Panc1 (cell line): ENCODE results near the gene CCDC197. TPM values are rescaled to one million over a fixed set of nuclear protein-coding genes. Genes with fewer than 3 reads are reported as not detected.

Source experiments
- ATAC-seq: fragments of 200-7000 bp; cut with Tn5 transposase; 2 replicates; pipeline ENCODE4 v1.9.1; 2020; ENCODE audit warnings: mild to moderate bottlenecking, moderate library complexity
- BruUV-seq: library from RNA; stranded (reverse); fragments of 400-500 nt; replicated peaks from 2 replicates; lab custom pipeline; 2021; lab: Mats Ljungman, UMichigan
- CTCF ChIA-PET: fragments of 300-600 bp; sonication (Branson Sonifier 250); formaldehyde crosslinking; loops from one replicate; lab custom pipeline; 2022; ENCODE audit warnings: antibody characterized with exemption; lab: Charles Lee
- POLR2A ChIA-PET: fragments of 300-600 bp; sonication (Branson Sonifier 250); formaldehyde crosslinking; loops from one replicate; lab custom pipeline; 2022; ENCODE audit warnings: antibody characterized with exemption; lab: Charles Lee
- DNase-seq: peaks from one replicate; pipeline ENCODE4 v3.0.0-alpha.2; 2010; ENCODE audit warnings: low read depth, low spot score
- H3K27ac ChIP-seq: 2 replicates; pipeline ENCODE4 v1.5.1; 2011; ENCODE audit warnings: mild to moderate bottlenecking, low read length, inconsistent platforms
- H3K27me3 ChIP-seq: fragments of 200-500 bp; sonication (Bioruptor generic); 2 replicates; pipeline ENCODE4 v1.6.0; 2014; ENCODE audit warnings: low read length, inconsistent platforms; ENCODE audit not compliant: control insufficient read depth, insufficient read depth
- H3K36me3 ChIP-seq: fragments of 200-500 bp; sonication (Bioruptor generic); 2 replicates; pipeline ENCODE4 v1.5.1; 2014; ENCODE audit warnings: inconsistent platforms, mild to moderate bottlenecking, low read length, moderate library complexity; ENCODE audit not compliant: control insufficient read depth, insufficient read depth
- H3K4me1 ChIP-seq: 2 replicates; pipeline ENCODE4 v1.5.1; 2011; ENCODE audit warnings: inconsistent platforms, mild to moderate bottlenecking, low read length, moderate library complexity; ENCODE audit not compliant: control insufficient read depth, insufficient read depth
- H3K4me3 ChIP-seq, 2 experiments: 2 replicates each; pipeline ENCODE4 v1.5.1; 2011 to 2012; ENCODE audit warnings: low read depth in 2 of 2, low read length in 2 of 2, mild to moderate bottlenecking in 2 of 2, inconsistent platforms in 1 of 2, moderate library complexity in 1 of 2
- H3K9me3 ChIP-seq: fragments of 200-500 bp; sonication (Bioruptor generic); 2 replicates; pipeline ENCODE4 v1.5.1; 2014; ENCODE audit warnings: low read depth, mild to moderate bottlenecking, inconsistent platforms, low read length, moderate library complexity; ENCODE audit not compliant: control insufficient read depth, insufficient read depth
- CTCF ChIP-seq: fragments of 450-650 bp; IDR thresholded peaks from 2 replicates; pipeline ENCODE4 v1.5.1; 2017; ENCODE audit warnings: mild to moderate bottlenecking
- POLR2AphosphoS5 ChIP-seq: IDR thresholded peaks from 2 replicates; pipeline ENCODE4 v1.6.1; 2012; ENCODE audit warnings: mild to moderate bottlenecking, low read depth, low read length, moderate library complexity
- SIN3A ChIP-seq: IDR thresholded peaks from 2 replicates; pipeline ENCODE4 v1.6.1; 2012; ENCODE audit warnings: low read depth, mild to moderate bottlenecking, low read length, moderate library complexity, borderline replicate concordance; ENCODE audit not compliant: insufficient read depth
- TCF7L2 ChIP-seq: IDR thresholded peaks from 2 replicates; pipeline ENCODE4 v1.6.1; 2011; ENCODE audit warnings: mild to moderate bottlenecking, low read depth, low read length, inconsistent platforms
- in situ Hi-C: cut with HindIII; loops from 2 replicates; pipeline ENCODE4 v1.10.0; 2016; ENCODE audit warnings: low sequenced_read_pairs, low pct_unique_long_range_greater_than_20kb
- intact Hi-C: fragments of 100-400 bp; cut with micrococcal nuclease; formaldehyde crosslinking; loops from one replicate; pipeline ENCODE4 v1.10.0; 2022; ENCODE audit not compliant: unreplicated experiment
- total RNA-seq: library from RNA; stranded (reverse); gene quantifications from one replicate; pipeline ENCODE4 v1.2.1, GENCODE V29; 2021; ENCODE audit not compliant: unreplicated experiment
- TF ChIP-seq, protein P1 (sequence below), 2 experiments: IDR thresholded peaks; 2 replicates each; pipeline ENCODE4 v1.6.1; 2011 to 2012; ENCODE audit warnings: low read depth in 2 of 2, control low read depth in 1 of 2, low read length in 1 of 2, mild to moderate bottlenecking in 1 of 2, moderate library complexity in 1 of 2; ENCODE audit not compliant: insufficient read depth in 1 of 2

The CCDC197 gene
- total RNA-seq, 1 experiment from 2014 or later = not detected

DNA sequence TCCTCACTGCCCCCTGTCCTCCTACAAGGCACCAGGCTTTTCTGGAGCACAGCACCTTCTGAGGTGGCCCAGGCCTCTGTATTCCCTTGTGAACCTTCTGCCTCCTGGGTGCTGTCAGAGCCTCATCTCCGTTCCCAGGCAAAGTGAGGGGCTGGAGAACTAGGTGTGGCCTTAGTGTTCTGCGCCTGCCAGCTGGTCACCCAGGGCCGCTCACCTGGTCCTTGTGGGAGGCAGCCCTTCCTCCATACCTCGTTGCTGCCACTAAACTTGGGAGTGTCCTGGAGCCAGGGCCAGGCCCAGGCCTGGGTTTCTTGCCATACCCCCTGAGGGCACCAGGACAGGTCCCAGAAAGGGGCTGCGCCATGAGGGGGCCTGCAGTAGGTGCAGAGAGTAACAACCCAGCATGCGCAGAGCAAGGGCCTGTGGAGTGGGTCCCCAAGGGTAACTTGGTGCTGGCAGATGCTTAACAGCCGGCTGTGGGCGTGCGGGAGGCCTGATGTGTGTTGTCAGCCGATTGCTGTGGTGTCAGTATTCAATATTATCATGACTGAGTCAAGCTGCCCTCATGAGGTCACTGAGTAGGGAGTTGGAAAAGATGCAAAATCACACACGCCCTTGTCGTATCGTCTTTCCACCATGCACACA is 46.1 kb downstream of the CCDC197 start:
- no TSS peak for BruUV-seq
- CTCF ChIA-PET = no interaction called here
- TF ChIP-seq, protein P1, sequence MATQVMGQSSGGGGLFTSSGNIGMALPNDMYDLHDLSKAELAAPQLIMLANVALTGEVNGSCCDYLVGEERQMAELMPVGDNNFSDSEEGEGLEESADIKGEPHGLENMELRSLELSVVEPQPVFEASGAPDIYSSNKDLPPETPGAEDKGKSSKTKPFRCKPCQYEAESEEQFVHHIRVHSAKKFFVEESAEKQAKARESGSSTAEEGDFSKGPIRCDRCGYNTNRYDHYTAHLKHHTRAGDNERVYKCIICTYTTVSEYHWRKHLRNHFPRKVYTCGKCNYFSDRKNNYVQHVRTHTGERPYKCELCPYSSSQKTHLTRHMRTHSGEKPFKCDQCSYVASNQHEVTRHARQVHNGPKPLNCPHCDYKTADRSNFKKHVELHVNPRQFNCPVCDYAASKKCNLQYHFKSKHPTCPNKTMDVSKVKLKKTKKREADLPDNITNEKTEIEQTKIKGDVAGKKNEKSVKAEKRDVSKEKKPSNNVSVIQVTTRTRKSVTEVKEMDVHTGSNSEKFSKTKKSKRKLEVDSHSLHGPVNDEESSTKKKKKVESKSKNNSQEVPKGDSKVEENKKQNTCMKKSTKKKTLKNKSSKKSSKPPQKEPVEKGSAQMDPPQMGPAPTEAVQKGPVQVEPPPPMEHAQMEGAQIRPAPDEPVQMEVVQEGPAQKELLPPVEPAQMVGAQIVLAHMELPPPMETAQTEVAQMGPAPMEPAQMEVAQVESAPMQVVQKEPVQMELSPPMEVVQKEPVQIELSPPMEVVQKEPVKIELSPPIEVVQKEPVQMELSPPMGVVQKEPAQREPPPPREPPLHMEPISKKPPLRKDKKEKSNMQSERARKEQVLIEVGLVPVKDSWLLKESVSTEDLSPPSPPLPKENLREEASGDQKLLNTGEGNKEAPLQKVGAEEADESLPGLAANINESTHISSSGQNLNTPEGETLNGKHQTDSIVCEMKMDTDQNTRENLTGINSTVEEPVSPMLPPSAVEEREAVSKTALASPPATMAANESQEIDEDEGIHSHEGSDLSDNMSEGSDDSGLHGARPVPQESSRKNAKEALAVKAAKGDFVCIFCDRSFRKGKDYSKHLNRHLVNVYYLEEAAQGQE (IDR thresholded peaks at IDR 0.05; ENCODE audit: insufficient read depth in 1 of 2, low read depth in 2 of 2, low read length in 1 of 2) = no peak
- TF ChIP-seq TCF7L2 = no peak
- TF ChIP-seq SIN3A = no peak
- TF ChIP-seq POLR2AphosphoS5 = no peak
- TF ChIP-seq CTCF = no peak

DNA sequence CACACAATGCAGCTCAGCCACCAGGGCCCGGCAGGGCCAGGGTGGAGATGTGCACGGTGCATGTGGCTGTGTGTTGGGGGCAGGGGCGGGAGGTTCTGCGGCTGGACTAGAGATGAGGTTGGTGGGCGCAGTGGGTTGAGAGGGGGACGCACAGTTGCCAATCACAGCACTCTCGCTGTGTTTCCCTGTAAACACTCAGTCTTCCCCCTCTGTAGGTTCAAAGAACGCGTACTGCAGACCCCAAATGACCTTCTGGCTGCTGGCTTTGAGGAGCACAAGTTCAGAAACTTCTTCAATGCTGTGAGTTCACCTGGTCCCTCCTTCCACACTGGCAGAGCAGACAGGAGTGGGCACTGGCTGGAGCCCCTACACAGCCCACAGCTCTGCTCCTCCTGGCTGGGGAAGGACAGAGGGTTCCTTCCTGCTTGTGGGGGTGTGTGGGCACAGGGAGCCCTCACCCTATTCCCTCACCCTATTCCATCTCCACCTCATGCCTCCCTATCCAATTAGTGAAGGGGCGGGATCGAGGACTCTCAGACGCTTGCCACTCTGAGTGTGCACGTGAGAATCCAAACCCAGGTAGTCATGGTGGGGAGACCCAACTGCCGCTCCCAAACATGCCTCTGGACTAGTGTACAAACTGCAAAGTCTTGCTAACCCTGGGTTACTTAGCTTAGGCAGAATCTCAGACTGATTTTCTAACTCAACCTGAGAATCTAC is 46.8 kb downstream of the CCDC197 start:
- no peak for TF ChIP-seq POLR2AphosphoS5
- no peak for TF ChIP-seq SIN3A
- TF ChIP-seq CTCF = no peak
- no peak for TF ChIP-seq TCF7L2
- TF ChIP-seq, protein P1 (IDR thresholded peaks at IDR 0.05; ENCODE audit: insufficient read depth in 1 of 2, low read depth in 2 of 2, low read length in 1 of 2) = no peak
- Histone ChIP-seq H3K4me1 (no peaks in the 10 kb centered on the region), H3K27ac (no peak overlapping the region), H3K36me3 (no peaks in the 10 kb centered on the region; the same call in 1 of the 2 replicates), H3K4me3 (no peak overlapping the region), H3K27me3 (no peaks in the 10 kb centered on the region), H3K9me3 (no peaks in the 10 kb centered on the region)
- ChIA-PET CTCF (no interaction called here), POLR2A (no interaction called here)
- intact Hi-C loops = no loop called here
- DNase-seq = no peak
- in situ Hi-C loops = no loop called here
- BruUV-seq = no TSS peak
- 0 out of 2 replicates have a peak, but pooled peaks have one; percentile 27 for ATAC-seq

More for the DNA sequence above, 46.1 kb downstream of the CCDC197 start:
- no peaks in the 10 kb centered on the region; the same call in 1 of the 2 replicates for H3K36me3 ChIP-seq
- no peak overlapping the region for H3K27ac ChIP-seq
- POLR2A ChIA-PET = no interaction called here
- DNase-seq (no peak), ATAC-seq (no peak; the same call in 1 of the 2 replicates)
- in situ Hi-C loops = no loop called here
- no peaks in the 10 kb centered on the region for H3K9me3 ChIP-seq
- no peaks in the 10 kb centered on the region for H3K4me1 ChIP-seq
- H3K27me3 ChIP-seq = no peaks in the 10 kb centered on the region
- intact Hi-C loops = no loop called here
- no peak overlapping the region for H3K4me3 ChIP-seq
